GM21737 (cell line): Measurements from ENCODE around the gene TBX3.

Source experiments
- ATAC-seq: cut with Tn5 transposase; IDR thresholded peaks from one replicate; pipeline ENCODE4 v1.9.1; 2021; ENCODE audit warnings: mild to moderate bottlenecking, moderate library complexity; ENCODE audit not compliant: unreplicated experiment

Gene TBX3

GRCh38 chr12:114697243-114697716 is 13.3 kb upstream of the TBX3 start:
- ATAC-seq, result no peak

DNA sequence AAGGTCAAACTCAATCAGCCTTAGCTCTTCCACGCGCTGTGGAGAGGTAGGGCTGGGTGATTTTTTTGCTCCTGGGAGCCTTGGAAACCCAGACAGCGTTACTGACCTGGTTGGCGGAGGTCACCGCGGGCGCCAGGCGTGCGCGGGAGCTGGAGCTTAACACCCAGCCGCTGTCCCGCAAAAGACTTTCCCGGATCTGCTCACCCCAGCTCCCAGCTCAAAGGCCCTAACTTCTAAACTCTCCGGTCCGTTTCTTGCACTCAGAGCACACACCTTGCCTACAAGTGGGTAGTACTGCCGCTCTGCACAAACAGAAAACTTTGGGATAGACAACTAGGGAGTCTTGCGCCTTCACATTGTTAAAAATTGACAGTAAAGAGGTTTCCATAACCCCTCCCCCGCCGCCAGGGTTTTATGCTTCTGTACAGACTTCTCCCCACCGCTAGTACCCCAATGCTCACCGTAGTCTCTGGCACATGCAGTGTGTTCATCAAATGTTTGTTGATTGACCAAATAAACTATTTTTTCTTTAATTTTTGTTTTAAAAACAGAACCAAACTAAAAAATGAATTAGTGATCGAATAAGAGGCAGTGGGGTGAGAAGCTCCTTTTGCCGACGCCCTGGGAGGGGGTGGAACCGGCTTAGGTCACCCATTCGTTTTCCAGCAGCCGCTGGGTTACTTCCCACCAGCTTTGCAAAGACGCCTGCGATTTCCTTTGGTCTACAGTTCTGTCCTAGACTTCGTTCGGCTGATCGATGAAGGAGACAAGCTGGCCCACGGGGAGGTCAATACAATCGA is 12.7 kb upstream of the TBX3 start:
- no peak for ATAC-seq

- ATAC-seq, result no peak
Measured at GRCh38 chr12:114695305-114695592, 11.3 kb upstream of the TBX3 start.

DNA sequence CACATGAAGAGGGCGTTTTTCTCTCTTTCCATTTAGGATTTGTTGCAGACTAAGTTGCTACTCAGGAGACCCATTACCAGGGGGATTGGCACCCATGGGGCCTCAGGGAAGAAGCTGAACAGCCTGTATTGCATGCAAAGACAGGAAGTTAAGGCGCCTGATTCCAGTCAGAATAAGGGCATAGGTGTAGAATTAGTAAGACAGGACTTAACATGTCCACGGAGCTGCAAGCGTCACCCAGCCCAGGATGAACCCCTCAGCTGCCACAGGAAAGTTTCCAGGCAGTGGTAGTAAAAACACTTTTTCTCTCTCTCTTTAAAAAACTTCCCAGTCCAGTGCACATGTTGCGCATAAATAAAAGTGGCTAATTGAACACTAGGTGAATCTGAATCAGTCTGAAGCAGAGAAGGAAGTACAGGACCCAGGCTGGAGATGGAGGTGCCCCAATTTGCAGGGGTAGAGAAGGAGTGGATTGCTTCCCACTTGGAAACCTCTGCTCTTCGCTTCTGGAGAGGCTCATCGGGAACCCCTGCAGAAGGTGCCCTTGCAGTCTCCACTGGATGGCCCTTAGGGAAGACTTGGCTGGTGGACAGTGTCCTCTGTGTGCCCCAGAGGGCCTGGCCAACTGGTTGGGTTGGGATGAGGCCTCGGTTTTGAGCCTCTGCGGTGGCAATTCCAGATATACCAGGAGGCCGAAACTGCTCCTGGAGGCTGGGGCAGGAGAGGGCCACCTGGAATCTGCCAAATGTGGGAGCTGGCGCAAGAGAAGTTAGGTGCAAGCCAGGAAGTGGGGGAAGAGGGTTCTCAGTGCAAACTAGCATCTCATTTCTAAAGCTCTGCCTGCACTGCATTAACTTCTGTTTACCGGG is 10.7 kb upstream of the TBX3 start:
- no peak for ATAC-seq

GRCh38 chr12:114693532-114693931 is 9.6 kb upstream of the TBX3 start:
- no peak for ATAC-seq

DNA sequence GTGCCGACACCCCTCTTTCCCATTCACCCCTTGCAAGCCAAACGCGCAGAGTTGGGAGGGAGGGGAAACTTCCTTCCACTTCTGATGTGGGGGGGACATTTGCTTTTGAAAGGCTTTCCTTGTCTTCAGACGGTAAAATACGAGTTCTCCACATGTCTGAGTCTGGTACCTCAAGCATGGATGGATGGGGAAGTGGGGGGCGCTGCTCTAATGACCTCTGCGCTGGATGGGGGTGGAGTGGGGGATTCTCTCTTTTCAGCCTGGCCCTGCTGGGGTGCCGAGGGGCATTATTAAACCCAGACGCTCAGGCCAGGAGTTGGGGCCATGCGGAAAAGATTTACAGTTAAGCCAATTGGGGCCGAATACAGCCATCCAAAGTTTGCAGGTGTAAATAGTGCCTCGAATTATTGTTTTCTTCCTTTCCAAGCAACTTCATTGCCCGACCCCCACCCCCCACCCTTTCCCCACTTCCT is 9.1 kb upstream of the TBX3 start:
- ATAC-seq, result no peak

DNA sequence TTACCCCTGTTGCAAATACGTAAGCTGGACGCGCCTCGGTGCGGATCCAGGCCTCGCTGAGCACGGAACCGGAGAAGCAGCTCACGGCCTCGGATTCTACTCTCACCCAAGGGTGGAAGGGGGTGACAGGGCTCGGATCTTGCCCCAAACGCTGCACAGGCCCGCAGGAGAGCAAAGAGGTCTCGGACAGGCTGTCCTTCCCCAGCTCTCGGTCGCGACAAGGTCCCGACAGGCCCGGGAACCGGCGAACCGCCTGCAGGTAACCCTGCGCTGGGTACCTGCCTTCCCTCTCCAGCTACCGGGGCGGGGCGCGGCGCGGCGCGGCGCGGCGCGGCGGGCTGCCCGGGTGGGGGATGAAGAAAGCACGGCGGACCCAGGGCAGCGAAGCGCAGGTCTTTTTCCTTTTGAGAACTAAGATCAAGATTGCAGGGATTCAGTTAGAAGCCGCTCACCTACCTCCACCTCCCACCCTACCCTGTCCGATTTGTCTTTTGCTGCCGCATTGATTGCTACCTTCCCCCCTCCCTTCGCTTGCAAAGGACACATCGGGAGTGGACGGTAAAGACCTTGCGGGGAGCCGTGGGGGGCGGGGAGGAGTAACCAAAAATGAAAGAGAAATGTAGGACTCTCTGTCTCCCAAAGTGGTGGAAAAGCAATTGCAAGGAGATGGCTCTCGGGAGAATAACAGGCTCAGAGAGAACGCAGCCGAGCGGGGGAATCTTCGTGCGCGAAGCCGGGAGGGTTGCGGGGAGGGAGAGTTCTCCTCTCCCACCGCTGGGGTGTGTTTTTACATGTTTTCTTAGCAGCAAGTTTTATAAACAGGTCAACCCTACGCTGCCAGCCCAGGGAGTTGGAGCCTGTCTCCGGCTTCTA is 8.4 kb upstream of the TBX3 start:
- ATAC-seq, result no peak

- ATAC-seq, result no peak
Measured at GRCh38 chr12:114691763-114692185, 7.8 kb upstream of the TBX3 start.

GRCh38 chr12:114691196-114691595 is 7.2 kb upstream of the TBX3 start:
- no peak for ATAC-seq

- no peak for ATAC-seq
Measured at GRCh38 chr12:114690267-114691135, 6.5 kb upstream of the TBX3 start.

DNA sequence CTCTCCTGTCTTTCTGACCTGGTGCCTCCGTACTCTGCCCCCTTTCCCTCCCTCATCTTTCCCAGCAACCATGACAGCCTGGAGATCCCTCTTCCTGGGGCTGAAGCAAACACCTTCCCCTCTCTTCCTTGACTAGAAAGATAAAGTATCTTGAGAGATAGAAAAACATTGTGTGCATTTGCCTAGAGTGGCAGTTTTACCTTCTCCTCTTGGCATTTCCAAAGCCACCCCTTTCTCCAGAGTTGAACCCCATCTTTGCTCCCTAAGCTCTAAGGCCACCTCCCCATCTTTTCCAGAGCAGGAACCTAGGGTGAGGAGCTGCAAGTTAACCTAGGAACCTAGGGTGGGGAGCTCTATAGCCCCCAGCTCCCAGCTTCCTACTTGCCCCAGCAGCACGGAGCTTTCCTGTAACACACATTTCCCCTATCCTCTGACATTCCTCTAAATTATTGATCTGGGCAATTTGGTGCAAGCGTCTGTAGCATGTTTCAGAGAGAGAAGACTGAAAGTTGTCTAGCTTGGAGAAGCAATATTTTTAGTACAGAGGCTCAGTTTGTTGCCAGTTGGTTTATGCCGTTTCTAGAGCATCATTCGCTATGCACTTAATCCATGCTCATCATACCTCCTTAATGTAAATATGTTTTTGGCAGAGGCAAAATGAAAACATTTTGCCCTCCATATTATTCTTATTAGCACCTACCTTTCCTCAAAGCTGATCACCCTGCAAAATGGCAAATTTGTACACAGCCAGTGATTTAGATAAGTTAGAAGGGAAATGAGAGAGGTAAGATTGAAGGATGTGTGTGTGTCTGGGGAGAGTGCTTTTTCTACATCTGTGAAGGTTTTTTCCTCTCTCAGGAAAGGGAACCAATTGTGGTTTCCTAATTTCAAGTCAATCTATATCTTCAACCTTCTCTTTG is 5.4 kb upstream of the TBX3 start:
- ATAC-seq, result no peak

GRCh38 chr12:114688256-114688845 is 4.4 kb upstream of the TBX3 start:
- ATAC-seq, result no peak

DNA sequence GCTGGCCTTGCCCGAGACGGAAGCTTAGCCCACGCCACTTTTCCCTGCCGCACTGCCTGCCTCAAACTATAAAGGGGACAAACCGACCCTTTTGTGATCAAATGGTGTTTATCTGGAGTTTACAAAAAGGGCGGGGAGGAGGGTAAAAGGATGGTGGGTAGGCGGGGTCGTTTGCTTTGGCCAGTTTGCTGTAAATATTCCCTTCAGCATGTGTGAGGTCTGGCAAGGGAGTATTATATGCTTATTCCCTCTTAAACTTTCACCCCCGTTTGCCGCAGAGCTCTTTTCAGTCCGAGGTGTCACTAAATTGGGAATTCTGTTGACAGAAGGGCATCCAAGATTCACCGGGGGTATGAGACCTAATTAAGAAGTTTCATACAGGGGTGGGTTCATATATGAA is 3.8 kb upstream of the TBX3 start:
- ATAC-seq, result no peak

GRCh38 chr12:114686773-114687500 is 3.0 kb upstream of the TBX3 start:
- no peak for ATAC-seq

GRCh38 chr12:114686426-114686772 is 2.4 kb upstream of the TBX3 start:
- no peak for ATAC-seq

GRCh38 chr12:114685869-114686268 is 1.9 kb upstream of the TBX3 start:
- no peak for ATAC-seq

- ATAC-seq, result no peak
Measured at GRCh38 chr12:114685320-114685781, 1.4 kb upstream of the TBX3 start.

GRCh38 chr12:114684870-114685273 is 897 bp upstream of the TBX3 start:
- no peak for ATAC-seq
